Stimulated activated CD4-positive, alpha-beta T cell treated with anti-CD3 and anti-CD28 coated beads, TNF-alpha, amount 100 ng/mL, for 48 hours (primary cell): ENCODE measurements around the gene TRIM5.

ENCODE experiments used
- DNase-seq, 3 donors: peaks; one replicate each; pipeline ENCODE4 v3.0.0-alpha.2; 2020; ENCODE audit warnings: low read depth in 3 of 3

The TRIM5 gene

GRCh38 chr11:5624489-5625279 lies 60.2 kb downstream of the TRIM5 start, which contains the start of gene TRIM34:
TSS of gene TRIM34 (plus strand) at chr11:5625001. CDS start at chr11:5632332, 7,331 bp downstream.
- DNase-seq, result peak; percentile 4 to 50 (median 17)

GRCh38 chr11:5622802-5623201 lies 62.1 kb downstream of the TRIM5 start:
- DNase-seq, result no peak

- DNase-seq, result no peak
Observed at GRCh38 chr11:5621580-5621979, 63.3 kb downstream of the TRIM5 start.

GRCh38 chr11:5620651-5621521 lies 64.0 kb downstream of the TRIM5 start:
- no peak for DNase-seq

- no peak for DNase-seq
Observed at GRCh38 chr11:5618807-5619206, 66.1 kb downstream of the TRIM5 start.
